GM06990 (cell line): ENCODE results near the gene DPM2.
A peak's percentile ranks its signal among the peaks of the same experiment; 100 is the strongest.

Source experiments
- DNase-seq: peaks from one replicate; pipeline ENCODE4 v3.0.0-alpha.2; 2011; ENCODE audit not compliant: insufficient read length; ENCODE audit errors: extremely low read depth
- H3K27me3 ChIP-seq: replicated peaks from 2 replicates; pipeline ENCODE4 v1.6.0; 2011; ENCODE audit warnings: low read length; ENCODE audit not compliant: control insufficient read depth, insufficient read depth
- H3K36me3 ChIP-seq: 2 replicates; pipeline ENCODE4 v1.5.1; 2011; ENCODE audit warnings: low read length; ENCODE audit not compliant: control insufficient read depth, insufficient read depth
- H3K4me3 ChIP-seq: replicated peaks from 2 replicates; pipeline ENCODE4 v1.5.1; 2011; ENCODE audit warnings: low read depth, mild to moderate bottlenecking, control low read depth, low read length
- TF ChIP-seq, protein P1 (sequence below): IDR thresholded peaks from 2 replicates; pipeline ENCODE4 v1.5.1; 2011; ENCODE audit warnings: low read length, control low read depth, mild to moderate bottlenecking, inconsistent platforms; ENCODE audit not compliant: insufficient read depth, poor library complexity, severe bottlenecking

Gene DPM2

GRCh38 chr9:127923771-127924170 is 13.9 kb downstream of the DPM2 start:
- TF ChIP-seq, protein P1, sequence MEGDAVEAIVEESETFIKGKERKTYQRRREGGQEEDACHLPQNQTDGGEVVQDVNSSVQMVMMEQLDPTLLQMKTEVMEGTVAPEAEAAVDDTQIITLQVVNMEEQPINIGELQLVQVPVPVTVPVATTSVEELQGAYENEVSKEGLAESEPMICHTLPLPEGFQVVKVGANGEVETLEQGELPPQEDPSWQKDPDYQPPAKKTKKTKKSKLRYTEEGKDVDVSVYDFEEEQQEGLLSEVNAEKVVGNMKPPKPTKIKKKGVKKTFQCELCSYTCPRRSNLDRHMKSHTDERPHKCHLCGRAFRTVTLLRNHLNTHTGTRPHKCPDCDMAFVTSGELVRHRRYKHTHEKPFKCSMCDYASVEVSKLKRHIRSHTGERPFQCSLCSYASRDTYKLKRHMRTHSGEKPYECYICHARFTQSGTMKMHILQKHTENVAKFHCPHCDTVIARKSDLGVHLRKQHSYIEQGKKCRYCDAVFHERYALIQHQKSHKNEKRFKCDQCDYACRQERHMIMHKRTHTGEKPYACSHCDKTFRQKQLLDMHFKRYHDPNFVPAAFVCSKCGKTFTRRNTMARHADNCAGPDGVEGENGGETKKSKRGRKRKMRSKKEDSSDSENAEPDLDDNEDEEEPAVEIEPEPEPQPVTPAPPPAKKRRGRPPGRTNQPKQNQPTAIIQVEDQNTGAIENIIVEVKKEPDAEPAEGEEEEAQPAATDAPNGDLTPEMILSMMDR = no peak
- H3K4me3 ChIP-seq = no peak overlapping the region
- no peak for DNase-seq

DNA sequence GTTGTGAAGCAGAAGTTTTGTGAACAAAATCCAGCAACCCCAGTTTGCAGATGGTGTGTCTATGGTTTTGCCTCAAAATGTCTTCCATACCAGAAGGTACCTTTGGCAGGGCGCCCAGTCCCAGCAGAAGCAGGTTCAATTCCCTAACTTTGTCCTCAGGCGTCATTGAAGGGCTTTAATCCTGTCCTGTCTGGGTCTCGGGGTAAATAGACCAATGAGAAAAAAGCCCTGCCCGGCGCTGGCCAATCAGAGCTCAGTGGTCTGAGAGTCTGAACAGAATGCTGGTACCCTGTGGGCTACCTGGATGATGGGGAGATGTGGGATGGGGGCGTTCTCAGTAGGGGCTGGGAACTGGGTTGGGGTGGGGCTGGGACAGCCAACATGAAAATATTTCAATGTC is 14.6 kb downstream of the DPM2 start:
- no peak for DNase-seq
- Histone ChIP-seq H3K4me3 (no peak overlapping the region), H3K27me3 (no peaks in the 10 kb centered on the region; the same call in 1 of the 2 replicates), H3K36me3 (no peaks in the 10 kb centered on the region; the same call in 1 of the 2 replicates)
- TF ChIP-seq, protein P1 = no peak

More at GRCh38 chr9:127923771-127924170, 13.9 kb downstream of the DPM2 start:
- Histone ChIP-seq H3K36me3 (no peaks in the 10 kb centered on the region), H3K27me3 (no peaks in the 10 kb centered on the region; the same call in 1 of the 2 replicates)

DNA sequence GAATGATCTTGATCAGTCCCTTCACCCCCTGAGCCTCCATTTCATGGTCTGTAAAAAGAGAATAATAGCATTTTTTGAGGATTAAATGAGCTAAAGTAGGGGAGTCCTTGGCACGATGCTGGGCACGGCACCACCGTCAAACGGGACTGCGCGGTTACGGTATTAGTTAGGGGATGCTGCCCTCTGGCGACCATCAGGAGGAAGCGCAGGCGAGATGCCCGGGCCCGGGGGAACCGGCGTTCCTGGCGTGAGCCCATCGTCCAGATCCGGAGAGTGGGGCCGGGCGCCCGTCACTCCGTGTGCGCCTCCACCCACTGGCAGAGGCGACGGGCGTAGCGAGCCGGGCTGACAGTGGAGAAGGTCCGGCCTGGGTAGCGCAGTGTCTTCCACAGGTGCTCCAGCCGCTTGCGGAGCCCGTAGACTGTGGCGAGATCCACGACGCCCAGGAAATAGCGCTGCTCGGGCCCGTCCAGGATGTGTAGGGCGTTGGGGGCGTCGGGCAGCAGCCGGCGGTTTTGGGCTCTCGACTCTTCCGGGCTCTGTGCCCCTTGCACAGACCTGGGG is 16.0 kb downstream of the DPM2 start:
- Histone ChIP-seq H3K27me3 (no peaks in the 10 kb centered on the region), H3K4me3 (no peak overlapping the region), H3K36me3 (no peaks in the 10 kb centered on the region; the same call in 1 of the 2 replicates)
- DNase-seq = peak; percentile 70
- TF ChIP-seq, protein P1 = peak; percentile 92

DNA sequence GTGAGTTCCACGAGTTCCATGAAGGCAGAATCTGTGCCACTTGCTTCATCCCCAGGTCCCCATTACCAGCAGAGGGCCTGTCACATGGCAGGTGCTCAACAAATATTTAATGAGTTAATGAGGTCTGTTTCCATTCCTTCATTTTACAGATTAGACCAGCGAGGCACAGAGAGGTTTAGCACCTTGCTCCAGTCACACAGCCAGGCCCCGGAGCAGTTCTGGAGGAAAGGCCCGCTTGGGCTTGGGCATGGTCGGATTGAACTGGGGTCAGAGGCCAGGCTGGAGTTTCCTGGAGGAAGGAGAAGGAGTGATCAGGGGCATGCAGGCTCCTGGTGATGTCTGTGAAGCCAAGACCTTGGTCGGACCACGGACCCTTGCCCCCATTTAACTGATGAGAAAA is 16.9 kb downstream of the DPM2 start:
- H3K36me3 ChIP-seq = no peaks in the 10 kb centered on the region; the same call in 1 of the 2 replicates
- no peak overlapping the region for H3K4me3 ChIP-seq
- TF ChIP-seq, protein P1 = no peak
- DNase-seq = no peak
- no peaks in the 10 kb centered on the region for H3K27me3 ChIP-seq

DNA sequence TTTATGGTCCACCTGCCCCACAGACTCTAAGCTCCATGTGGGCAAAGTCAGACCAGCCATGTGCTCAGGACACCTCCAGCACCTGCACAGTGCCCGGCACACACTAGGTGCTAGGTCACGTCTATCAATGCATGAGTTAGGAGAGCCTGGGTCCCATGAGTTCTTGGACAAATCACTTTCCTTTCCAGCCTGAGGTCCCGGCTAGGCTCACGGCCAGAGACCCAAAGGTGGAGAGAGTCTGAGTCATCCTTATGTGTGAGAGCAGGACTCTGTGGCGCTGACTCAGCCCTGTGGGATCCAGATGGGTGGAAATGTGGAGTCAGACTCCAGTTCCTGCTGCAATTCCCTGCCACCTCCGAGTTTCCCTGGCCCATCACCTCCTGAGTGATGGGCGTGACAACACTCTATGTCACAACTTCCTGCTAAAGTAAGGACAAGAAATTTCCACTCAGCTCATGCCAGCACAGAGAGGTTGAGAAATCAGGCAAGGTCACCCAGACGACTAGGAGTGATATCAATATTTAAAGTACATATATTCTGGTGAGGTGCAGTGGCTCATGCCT is 18.3 kb downstream of the DPM2 start:
- H3K36me3 ChIP-seq = peaks cover 4% of the 10 kb centered on the region; the same call in 1 of the 2 replicates
- TF ChIP-seq, protein P1 = no peak
- H3K27me3 ChIP-seq = no peaks in the 10 kb centered on the region
- H3K4me3 ChIP-seq = no peak overlapping the region
- DNase-seq = no peak
